Measurements from ENCODE around the gene ZNF362.
A peak's percentile ranks its signal among the peaks of the same experiment; 100 is the strongest.

ZNF362 gene

DNA sequence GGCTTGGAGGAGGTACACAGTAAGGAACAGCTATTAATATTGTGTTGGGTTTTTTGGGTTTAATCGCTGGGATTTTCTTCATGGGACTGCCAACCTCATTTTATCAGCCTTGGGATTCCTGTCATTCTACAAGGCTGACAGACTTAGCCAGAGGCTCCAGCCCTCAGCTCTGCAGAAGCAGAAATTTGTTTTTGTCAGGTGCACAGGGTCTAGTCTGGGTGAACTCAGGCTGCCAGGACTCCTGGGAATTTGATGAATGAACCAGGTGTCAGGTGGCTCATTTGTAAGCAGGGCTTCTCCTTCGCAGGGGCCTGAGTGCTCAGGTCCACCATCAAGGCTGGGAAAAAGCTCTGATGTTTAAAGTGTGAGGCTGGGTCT is 11.5 kb upstream of the ZNF362 start:
- DNase-seq (ENCODE audit: low read depth): no peak

DNA sequence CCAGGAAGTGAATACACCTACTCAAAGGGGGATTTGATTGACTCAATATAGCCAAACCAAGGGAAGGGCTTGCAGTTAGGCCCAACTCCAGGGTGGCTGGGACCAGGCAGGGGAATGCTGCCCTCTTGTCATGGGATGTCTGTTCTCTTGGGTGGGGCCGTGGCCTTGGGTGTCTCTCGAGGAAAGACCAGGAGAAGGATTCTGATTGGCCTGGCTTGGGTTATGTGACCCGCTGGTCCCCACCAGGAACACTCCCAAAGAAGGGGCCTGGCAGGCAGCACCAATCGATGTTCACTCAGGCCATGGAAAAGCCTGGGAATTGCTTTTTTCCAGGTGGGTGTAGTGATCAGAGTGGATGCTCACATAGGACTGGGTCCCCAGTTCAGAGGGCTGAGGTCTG is 10.1 kb upstream of the ZNF362 start:
- DNase-seq (ENCODE audit: low read depth): no peak

DNA sequence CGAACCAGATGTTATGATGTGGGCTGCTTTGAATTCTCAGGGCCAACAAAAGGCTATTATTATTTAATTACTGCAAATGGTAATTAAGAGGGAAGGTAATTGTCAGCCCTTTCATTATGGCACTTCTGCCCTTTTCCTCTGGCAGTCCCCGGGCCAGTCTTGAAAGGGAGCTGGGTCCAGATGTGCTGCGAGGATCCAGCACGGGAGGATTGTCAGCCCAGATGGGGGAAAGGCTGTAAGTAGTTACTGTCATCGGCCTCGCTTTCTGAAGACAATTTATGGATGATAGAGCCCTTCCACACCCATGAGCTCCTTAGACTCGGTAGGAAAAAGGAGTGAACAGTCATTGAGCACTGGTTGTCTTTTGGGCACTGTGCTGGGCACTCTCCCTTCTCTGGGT is 8.7 kb upstream of the ZNF362 start:
- no peak for DNase-seq (ENCODE audit: low read depth)

DNA sequence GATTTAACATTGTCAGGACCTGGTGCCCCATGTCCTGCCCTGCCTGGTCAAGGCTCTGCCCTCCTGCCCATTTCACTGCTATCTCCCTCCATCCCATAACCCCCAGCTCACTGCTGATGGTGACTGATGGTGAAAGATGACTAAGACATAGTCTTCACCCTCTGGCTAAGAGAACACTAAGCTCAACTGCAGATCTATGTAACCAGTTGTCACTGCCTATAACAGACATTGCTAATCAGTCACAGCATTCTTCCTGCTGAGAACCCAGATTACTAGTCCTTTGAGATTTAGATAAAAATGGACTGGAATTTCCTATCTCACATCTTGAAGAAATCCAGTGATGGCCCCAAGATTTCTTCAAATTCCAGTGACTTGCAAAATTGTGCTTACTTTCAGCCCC is 8.0 kb upstream of the ZNF362 start:
- no peak for DNase-seq (ENCODE audit: low read depth)

DNA sequence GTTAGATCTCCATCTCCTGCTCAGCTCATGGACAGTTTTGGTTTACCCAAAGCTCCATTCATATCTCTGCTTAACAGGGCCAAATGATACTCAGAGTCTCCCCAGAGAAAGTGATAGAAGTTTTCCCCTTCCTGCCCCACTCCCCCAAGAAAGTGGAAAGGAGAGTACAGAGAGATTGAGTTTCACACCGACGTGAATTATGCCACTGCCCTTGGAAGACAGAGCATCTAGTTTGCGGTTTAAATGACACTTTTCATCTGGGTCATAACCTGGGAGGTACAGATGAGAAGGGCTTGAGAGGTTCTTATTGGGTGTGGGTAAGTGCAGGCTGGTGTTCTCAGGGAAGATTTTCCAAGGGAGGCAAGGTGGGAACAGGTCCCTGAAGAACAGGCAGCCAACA is 6.9 kb upstream of the ZNF362 start:
- DNase-seq (ENCODE audit: low read depth): no peak

DNA sequence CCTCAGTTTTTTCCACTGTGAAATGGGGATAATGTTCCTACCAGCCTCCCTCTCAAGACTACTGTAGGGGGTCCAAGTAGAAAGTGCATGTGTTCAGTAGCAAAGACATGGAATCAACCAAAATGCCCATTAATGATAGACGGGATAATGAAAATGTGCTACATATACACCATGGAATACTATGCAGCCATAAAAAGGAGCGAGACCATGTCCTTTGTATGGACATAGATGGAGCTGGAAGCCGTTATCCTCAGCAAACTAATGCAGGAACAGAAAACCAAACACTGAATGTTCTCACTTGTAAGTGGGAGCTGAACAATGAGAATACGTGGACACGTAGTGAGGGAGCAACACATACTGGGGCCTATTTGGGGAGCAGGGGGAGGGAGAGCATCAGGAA is 6.1 kb upstream of the ZNF362 start:
- DNase-seq (ENCODE audit: low read depth): no peak

DNA sequence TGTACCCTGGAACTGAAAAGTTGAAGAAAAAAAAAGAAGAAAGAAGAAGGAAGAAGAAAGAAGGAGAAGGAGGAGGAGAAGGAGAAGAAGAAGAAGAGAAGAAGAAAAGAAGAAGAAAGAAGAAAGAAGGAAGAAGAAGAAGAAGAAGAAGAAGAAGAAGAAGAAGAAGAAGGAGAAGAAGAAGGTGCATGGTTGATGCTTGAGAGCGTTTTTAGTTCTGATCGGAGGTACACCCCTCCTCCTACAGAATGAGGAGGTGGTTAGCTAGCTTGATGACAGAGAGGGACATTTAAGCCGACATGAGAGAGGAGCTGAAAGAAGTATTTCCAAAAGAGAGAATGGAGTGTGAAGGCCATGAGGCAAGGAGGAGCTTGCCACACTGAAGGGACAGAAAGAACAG is 5.6 kb upstream of the ZNF362 start:
- no peak for DNase-seq (ENCODE audit: low read depth)

DNA sequence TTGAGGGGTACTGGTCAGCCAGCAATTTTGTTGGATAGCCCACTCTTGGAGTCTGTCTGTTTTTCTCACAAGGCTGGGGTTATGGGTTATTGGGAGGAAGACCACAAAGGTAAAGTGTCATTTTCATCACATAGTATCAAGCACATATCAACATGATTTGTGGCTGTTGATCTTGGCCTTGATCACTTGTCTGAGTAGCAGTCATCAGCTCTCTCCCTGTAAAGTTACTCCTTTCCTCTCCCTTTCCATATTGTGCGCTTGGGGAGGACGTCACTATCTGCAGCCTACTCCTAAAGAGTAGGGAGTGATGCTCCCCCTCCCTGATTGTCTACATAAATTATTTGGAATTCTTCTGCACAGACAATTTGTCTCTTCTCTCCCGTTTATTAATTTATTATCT is 1.8 kb upstream of the ZNF362 start:
- DNase-seq (ENCODE audit: low read depth): no peak

DNA sequence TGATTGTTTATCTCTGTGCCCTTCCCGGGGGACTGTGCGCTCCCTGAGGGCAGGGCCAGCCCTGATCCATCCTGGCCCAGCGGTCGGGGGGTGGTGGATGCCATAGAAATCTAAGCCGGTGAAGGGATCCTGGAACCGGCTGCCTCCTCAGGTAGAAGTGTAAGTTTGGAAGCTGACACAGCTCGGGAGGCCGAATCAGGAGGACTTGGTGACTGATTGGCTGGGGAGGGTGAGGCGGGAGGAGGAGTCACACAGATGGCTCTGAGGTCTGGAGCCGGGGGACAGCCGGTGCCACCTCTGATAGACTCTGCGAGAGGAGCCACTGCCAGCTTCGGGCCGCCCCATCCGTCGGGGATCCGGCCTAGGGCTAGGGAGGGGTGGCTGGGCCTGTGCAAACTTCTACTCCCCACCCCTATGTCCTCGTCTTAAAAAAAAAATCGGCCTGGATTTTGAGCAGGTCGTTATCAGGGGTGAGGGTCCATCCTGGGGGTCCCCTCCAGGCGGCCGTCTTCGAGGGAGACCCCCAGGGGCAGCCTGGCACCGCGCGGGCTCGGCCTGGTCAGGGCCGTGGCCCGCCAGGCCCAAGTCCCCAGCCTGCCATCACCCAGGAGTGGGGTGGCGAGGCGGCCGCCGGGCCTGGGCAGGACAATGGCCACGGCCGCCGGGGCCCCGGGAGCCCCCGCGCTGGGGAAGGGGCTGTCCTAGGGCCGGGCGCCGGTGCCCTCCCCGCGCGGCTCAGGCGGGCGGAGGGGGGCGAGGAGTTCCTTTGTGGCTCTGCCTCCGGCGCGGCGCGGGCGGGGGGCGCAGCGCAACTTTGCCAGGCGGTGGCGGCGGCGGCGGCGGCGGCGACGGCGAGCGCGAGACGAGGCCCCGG is 708 bp upstream of the ZNF362 start:
- DNase-seq (ENCODE audit: low read depth): peak; percentile 21

DNA sequence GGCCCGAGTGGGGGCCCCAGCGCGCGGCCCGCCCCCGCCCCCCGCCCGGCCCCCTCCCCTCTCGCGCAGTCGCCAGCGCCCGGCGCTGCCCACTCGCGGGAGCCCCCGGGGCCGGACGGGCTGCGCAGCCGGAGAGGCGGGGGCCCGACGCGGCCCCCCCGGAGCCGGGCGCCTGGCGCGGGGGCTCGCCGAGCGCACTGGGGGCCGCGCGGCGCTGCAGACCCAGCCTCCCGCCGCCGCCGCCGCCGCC is 146 bp upstream of the ZNF362 start:
- DNase-seq (ENCODE audit: low read depth): no peak

DNA sequence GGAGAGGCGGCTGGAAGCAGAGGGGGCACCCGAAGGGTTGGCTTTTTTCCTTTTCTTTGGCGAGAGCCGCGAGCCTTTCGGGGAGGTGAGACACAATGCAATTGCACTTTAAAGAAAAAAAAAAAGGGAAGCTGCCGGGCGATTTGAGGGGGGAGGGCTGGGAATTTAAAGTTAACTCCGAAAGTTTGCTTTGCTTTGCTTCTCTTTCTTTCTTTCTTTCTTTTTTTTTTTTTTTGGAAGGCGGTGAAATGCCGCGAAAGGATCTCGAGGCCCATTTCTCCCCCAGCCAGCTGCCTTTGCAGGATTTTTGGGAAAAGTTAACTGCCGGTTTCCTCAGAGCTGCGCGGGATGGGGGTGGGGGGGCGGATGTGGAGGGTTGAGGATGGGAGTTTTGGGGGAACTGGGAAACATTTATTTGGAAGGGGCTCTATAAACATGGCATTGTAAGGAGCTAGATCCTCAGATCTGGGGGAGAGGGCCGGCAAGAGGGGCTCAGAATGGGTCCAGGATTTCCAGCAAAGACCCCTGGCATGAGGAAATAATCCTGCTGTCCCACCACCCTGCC is 997 bp downstream of the ZNF362 start:
- DNase-seq (ENCODE audit: low read depth): no peak

DNA sequence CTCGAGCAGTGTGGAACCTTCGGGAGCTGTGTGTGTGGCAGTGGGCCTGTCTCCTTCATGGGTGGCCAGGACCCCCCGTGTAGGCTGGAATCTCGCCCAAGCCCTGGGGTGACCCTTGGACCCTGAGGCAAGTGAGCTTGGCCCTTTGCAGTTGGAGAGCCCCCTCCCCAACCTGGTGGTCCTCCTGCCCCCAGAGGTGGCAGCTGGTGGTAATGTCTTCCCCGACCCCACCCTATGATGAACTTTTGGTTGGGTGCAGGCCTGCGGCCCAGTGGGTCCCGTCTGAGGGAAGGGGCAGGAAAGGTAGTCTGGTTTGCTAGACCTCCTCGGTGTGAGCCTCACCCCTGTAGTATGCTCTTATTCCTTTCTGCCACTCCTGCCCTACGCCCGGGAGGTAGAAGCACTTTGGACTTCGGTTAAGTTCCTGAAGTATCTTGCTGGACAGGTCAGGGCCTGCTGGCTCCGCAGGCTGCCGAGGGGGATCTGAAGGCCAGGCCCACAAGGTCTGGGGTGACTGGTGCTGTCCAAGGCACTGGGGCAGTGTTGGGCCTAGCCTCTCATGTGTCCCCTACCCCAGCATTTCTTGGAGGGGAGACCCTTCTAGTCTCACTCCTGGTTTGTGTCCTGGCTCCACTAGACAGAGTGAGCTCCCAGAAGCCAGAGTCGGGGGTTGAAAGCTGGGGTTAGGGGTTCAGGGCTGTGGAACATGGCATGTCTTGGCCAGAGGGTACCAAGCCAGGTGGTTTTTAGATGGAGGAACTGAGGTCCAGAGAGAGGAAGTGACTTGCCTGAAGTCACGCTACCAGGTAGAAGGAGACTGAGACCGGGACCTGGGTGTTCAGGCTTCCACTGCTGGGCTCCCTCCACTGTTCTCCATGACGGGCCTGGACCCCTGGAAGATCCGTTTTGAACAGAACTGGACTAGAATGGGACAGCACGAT is 1.8 kb downstream of the ZNF362 start:
- DNase-seq (ENCODE audit: low read depth): no peak

DNA sequence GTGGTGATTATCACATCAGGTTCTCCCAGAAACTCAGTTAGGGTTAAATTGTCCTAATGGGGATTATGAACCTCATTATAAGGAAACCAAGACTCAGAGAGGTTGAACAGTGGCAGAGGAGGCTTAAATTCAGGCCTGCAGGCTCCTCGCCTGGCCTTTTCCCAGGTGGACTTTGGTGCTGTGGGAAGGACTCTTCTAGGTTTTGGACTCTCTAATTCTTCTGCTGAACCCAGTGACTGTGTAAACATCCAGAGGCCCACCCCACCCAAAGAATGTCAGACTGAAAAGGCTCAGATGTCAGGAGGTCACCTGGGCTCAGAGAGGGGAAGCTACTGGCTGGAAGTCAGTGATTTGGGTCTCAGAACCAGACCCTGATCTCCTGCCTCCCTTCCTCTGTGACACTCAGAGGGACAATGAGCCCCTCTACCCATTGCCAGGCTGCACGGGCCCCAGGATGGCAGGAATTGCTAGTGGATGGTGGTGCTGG is 2.5 kb downstream of the ZNF362 start:
- DNase-seq (ENCODE audit: low read depth): no peak

DNA sequence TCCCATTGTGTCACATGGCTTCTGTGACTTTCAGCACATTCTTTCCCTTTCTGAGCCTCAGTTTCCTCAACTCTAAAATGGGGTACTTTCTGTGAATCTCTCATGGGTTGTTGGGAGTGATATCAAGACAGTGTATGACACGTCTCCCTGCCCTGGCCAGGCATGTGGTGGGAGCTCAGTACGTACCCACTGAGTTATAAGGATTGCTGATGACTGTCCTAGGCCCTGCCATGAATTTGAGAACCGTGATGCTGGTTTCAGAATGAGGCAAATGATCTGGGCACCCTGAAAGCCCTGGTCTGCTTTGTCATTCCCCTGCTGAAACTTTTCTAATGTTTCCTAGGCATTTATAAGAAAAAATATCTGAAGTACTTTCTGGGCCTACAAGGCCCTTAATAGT is 3.6 kb downstream of the ZNF362 start:
- no peak for DNase-seq (ENCODE audit: low read depth)

DNA sequence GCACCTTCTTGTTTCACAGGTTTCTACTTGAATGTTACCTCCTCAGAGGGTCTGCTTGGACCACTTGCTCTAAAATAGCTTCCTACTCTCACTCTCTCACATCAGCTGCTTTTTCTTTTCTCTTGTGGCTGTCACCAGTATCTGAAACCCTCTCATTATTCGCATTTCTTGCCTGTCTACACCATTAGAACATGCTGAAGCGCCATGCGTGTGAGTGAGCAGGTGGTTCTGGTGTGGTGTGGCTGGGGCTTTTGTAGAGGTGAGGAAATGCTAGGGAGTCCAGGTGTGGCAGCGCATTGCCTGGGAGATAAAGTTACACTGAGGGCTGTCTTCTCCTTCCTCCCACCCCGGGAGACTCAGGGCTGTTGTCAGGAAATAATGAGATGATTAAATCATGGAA is 4.1 kb downstream of the ZNF362 start:
- no peak for DNase-seq (ENCODE audit: low read depth)

DNA sequence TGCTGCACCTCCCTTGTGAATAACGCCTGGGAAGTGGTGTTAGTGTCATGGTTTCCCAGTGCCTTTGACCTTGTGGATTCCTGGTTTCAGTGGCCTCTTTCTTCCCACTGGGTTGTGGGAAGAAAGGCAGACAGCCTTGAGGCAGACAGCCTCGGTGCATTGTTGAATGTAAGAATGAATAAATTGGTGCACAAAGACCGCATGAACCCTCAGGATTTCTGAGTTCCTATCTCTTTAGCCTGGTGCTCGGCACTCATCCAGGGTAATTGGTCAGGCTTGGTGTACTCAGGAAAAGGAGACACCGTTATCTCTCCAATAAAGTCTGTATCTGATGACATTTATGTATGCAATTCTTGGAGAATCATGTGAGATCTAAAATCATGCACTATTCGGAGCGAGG is 5.1 kb downstream of the ZNF362 start:
- no peak for DNase-seq (ENCODE audit: low read depth)

DNA sequence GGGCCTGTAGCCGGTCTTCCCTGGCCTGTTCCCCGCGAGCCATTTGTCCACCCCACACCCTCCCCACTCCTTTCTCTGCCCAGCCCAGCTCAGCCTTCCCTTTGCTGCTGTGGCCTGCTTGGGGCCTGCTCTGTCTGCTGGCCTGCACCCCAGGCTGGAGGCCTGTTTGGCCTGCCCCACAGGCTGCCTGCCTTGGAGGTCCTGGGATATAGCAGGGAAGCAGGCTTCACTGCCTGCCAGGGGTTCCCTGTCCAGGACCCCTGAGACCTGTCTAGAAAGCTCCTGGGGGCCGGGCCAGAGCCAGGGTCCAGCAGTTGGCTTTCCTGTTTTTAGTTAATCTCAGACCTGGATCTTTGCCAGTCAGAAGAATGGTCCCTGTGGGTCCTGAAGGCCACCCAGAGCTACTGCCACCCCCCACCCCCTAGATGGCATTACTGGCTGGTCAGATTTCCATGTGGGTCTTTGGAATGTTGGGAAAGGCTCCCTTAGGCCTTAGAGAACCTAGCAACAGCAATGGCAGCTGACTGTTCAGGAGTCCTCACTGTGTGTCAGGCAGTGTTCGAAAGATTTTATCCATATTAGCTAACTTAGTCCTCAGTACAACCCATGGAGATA is 7.7 kb downstream of the ZNF362 start:
- no peak for DNase-seq (ENCODE audit: low read depth)

DNA sequence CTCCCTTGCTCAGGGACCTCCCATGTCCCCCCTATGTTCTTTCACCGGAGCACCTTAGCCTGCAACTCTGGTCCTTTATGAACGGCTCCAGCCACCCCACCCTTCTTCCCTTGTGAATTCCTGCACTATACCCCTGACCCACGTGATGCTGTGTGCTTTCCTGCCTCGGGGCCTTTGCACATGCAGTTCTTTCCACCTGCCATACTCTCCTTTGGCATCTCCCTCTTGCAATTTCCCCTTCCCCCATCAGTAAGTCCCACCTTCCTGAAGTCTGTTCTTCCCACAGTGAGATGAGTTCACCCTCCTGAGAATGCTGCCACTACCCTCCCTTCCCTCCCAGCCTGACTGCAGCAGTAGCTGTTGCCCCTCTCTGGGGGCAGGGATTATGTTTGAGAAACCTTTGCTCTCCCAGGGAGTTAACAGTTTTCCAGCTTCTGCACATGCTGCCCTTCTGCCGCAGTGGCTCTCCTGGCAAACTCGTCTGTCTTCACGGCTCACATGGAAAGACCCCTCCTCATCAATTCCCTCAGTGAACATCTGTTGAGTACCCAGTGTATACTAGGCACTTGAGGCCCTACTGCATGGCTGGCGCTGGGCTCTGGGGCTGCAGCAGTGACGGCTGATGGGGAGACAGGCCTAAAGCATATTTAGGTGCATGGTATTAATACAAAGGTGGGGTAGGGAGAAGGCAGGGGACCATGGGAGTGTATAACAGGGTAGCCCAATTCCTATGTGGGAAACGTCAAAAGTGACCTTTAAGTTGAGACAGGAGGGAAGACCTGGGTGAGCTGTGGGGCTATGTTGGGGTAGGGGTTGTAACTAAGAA is 9.7 kb downstream of the ZNF362 start:
- DNase-seq (ENCODE audit: low read depth): no peak

DNA sequence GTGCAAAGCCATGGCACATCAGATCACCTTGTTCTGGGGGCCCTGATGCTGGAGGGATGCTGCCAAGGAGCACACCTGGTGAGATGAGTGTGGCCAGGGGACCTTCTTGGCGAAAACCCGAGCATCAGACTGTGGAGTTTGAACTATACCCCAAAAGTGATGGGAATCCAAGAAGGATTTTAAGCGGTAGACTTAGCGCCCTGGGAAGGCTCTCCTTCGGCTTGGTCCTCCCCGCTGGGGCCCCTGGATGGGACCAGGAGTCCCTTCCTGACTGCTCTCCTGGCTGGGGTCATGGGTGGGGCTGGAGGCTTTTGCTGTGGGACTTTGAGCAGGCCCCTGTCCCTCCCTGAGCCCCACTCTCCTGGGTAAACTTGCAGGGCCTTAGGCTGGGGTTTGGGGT is 10.5 kb downstream of the ZNF362 start:
- DNase-seq (ENCODE audit: low read depth): no peak

DNA sequence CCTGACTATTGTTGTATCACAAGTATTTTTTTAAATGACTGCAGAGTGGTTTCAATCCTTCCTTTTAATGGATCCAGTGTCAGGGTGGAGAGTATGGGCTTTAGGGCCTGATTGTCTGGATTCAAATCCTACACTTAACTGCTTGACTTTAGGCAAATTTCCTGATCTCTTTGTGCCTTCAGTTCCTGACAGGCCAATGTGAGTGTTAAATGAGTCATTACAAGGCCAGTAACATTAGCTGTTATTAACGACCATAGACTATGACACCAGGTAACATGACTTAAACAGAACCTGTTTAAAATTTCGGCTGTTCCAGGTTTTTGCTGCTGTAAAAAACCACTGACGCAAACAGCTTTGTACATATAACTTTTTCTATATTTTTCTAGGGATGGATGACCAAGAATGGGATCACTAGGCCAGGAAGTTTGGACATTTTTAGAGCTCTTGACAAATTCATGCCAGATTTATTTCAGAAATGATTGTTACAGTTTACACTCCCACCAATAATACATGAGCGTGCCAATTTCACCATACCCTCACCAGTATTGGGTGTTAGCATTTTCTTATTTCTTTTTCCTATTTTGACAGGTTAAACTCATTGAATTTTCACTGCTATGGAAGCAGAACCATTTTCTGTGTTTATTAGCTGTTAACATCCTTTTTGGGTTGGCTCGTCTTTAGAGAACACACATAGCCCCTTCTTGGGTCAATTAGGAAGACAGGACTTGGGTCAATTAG is 11.3 kb downstream of the ZNF362 start:
- DNase-seq (ENCODE audit: low read depth): no peak

DNA sequence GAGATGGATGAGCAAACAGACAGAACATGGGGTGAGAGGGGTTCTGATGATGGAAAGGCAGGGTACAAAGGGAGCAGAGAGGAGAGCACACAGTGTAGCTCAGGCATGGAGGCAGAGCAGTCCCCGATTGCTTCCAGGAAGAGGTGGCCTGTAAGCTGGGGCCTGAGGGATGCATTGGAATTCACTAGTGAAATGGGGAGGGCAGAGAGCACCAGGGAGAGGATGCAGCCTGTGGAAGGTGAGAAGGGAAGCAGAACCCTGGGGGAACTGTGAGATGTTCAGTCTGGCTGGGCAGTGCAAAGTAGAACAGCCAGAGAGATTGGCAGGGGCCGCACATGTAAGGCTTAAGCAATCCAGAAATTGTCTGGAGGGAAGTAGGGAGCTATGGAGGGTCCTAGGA is 12.2 kb downstream of the ZNF362 start:
- DNase-seq (ENCODE audit: low read depth): no peak

All from fibroblast of the conjunctiva (primary cell).